Activated T-cell treated with anti-CD3 and anti-CD28 coated beads for 1 hour (primary cell): ENCODE results near the gene PTPRT.

Experiments used
- DNase-seq: peaks from one replicate; pipeline ENCODE4 v3.0.0-alpha.2; 2020; ENCODE audit warnings: low read depth

The PTPRT gene

DNA sequence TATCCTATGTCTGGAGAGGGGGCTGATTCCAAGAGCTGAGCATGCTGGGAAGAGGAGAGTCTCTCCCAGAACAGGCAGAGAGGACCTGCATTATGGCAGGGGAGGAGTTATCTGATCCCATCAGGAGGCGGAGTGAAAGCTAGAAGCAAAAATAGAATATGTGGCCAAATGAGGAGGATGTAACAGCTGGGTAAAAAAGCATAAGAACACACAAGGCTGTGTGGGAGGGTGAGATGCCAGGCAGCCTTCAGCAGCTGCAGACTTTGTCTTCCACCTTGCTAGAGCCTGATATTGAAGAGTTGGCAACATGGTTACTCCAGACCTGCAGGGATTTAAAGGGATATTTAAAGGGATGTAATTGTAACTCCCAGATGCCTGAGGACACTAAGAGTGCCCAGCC, 167.1 kb downstream of the PTPRT start:
- no peak for DNase-seq

DNA sequence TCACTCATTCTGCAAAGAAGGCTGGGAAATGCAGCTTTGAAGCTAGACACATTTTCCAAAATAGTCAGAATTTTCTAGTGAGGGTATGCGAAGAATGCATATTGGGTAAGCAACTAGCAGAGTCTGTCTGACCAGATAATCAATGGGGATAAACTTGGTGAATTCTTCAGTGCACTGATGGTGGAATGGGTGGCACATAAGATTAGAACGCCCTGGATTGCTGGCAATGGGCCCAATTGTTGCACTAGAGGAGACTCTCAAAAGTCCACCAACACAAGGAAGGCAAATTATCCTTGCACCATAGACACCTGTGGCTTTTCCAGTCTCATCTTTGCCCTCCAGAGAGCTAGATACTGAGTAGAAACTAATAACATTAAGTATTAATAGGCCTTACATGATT, 167.6 kb downstream of the PTPRT start:
- DNase-seq: no peak

DNA sequence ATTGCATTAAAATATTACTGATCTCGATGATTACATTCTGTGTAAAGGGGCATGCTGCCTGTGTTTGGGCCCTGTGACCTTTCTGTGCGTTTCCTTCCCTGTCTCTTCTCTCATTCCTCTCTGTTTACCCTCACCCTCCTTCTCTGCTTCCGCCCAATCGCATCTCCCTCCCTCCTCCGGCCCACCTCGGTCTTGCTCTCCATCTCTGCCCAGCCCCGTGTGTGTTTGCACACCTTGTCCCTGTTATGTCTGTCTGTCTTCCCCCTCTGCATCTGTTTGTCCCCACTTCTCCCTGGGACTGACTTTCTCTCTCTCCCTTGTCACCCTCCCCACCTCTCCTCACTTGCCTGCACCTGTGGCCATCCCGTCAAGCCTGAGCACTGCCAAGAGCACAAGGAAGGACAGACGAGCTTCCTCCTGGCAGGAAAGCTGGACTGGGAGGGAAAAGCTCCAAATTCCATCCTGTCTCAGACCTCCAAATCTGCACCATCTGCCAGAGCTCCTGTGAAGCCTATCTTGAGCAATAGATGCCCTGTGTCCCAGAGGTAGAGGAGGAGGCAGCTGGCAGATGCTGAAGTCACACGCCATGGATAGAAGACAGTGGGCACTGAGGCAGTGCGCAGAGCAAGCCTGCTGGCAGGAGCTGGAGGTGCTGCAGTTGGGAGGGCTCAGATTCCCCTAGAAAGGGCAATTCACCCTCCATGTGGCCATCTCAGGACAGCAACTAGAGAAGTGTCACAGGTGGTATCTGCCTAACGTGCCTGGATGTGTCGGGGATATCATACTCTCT, 172.3 kb downstream of the PTPRT start:
- DNase-seq: no peak

DNA sequence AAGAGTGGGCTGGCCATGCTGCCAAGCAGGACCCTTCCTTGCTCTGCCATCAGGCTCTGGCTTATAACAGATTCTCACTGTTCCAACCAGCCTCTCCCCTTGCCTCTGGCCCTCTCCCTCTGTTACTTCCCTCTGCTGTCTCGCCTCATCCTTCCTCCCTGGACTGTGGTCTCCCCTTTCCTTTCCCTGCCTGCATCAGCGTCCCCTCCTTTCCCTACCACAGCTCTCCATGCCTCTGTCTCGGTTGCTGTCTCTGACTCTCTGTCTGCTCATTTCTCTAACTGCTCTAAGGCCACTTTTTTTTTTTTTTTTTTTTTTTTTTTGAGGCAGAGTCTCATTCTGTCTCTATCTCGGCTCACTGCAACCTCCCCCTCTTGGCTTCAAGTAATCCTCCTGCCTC, 173.4 kb downstream of the PTPRT start:
- no peak for DNase-seq

DNA sequence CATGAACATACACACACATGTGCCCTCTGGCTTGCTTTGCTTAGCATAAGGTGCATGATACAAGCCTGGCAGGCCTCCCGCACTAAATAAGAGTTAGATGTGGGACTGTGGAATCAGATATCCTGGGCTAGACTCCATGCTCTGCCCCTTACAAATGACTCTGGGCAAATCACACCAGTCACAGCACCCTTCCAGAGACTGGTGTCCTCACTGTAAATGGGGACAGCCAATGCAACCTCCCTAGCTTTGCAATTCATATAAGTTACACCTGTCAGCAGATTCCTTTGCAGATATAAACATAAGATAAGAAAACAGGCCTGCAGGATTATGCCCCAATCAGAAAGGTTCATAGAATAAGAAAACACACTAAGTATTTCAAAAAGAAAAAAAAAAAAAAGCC, 174.1 kb downstream of the PTPRT start:
- no peak for DNase-seq

DNA sequence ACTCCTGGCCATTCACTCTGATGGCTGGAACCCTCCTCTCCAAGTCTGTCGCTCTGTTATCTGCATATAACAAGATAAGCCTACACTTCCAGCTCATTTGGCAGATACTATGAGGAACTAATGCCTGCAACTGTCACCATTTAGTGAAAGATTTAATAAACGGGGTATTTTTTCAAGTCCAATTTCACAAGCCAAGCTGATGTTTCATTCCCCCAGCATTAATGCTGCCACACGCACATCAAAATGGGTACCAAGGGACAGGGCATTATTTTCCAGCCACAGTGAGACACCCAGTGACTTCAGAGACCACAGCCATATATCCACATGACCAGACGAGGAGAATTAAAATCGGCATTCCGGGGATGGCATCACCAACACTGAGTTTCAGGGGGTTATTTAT, 175.5 kb downstream of the PTPRT start:
- no peak for DNase-seq

DNA sequence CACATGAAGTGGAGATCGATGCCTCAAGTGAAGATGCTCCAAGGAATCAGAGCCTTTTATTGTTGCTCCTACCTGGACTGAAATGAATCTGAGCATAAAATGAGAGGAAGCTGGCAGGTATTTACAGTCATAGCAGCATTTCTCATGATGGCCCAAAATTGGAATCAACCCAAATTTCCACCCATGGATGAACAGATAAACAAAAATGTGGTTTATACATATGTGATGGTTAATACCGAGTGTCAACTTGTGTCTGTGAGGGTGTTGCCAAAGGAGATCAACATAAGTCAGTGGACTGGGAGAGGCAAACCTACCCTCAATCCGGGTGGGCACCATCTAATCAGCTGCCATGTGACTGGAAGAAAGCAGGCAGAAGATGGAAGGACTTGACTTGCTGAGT, 178.2 kb downstream of the PTPRT start:
- DNase-seq: no peak

DNA sequence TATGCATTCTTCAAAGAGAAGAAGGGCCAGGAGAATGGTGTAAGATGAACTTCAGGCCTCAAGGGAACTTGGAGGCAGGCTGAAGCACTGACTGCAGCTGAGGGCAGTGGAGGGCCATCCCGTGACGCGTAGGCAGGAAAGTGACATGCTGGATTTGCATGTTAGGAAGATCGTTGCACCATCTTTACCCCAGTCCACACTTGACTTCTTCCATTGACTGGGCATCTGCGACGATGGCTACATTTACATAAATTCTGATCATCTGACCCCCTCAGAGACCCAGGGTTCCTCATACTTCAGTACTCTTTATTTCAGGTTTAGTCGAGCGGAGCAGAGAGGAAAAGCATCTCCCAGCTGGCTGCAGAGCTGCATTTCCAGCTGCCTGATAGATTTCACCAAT, 180.2 kb downstream of the PTPRT start:
- no peak for DNase-seq

DNA sequence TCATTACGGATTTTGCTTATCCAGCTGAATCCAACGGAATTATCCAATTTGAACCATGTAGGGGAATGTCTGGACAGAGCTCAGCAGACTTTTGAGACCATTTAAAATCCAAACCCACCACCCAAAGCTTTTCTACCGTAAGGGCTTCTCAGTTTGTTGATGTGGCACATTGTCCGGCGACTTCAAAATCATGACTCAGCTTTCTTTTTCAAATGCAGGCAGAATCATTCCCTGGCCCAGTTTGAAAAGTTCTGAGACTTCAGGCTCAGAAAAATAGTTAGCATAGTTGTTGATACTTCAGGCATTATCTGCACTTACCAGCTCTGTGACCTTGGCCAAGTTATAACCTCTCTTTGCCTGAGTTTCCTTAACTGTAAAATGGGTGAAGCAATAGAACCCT, 182.2 kb downstream of the PTPRT start:
- no peak for DNase-seq

DNA sequence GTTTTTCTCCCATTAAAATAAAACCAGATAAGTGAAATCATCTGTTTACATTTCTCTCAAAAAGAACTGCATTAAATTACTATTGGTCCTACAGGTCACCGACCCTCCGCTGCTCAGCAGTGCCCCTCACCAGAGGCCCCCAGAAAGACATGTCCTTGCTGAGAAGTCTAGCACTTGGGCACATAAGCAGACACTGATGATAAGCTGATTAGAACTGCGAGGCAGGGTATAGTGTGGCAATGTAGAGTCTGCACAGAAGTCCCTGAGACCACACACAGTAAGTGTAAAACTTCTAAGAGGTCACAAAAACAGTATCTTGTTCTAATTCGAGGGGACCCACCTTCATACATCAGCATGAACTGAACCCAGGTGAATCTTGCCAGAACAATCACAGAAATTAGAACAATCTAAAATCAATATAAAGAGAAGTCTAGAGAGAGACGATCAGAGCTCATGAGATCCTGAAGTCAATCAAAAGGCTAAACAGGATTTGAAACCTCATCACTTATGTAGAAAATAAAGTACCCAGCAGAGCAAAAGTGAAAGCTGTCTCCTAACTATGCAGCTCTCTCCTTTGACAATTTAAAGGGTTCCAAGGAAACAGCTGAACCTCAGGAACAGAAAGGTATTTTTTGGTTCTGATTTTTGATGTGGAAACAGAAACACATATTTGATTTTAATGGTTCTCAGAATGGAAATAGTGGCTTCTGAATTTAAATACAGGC, 182.9 kb downstream of the PTPRT start:
- no peak for DNase-seq

DNA sequence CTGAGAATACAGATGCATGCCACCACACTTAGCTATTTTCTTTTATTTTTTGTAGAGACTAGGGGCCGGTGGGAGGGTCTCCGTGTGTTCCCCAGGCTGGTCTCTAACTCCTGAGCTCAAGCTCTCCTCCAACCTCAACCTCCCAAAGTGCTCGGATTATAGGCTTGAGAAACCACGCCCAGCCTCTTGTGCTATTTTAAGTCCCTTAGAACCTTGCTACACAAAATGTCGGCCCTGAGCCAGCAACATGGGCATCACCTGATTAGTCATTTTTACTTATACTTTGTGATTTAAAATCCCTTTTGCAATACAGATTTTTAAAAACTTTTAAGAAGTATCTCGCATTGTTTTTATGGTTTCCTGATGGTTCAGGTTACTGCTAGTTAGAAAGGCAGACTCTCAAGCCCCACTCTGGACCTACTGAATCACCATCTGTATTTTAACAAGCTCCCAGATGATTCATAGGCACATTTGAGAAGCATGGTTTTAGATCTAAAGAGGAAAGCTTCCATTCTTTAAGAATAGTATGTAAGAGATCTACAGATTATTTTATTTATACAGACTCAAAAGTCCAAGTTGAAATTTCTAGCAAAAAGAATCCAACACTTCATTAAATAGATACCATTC, 186.3 kb downstream of the PTPRT start:
- DNase-seq: no peak

DNA sequence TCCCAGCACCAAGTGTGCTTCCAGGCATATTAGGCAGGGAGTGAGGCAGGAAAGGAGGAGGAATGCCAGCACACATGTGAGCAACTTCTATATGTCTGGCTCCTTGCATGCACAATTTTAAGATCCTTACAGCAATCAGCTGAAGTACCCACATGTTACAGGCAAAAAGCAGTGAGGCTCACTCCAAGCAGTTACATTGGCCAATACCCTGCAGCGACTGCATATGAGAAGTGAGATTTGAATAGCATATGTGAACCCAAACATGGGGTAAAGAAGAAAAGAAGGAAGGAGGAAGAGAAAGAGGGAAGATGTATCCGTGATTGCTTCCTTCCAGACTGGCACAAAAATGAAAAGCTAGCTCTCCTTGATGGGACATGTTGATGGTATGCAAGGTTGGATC, 193.6 kb downstream of the PTPRT start:
- DNase-seq: no peak

DNA sequence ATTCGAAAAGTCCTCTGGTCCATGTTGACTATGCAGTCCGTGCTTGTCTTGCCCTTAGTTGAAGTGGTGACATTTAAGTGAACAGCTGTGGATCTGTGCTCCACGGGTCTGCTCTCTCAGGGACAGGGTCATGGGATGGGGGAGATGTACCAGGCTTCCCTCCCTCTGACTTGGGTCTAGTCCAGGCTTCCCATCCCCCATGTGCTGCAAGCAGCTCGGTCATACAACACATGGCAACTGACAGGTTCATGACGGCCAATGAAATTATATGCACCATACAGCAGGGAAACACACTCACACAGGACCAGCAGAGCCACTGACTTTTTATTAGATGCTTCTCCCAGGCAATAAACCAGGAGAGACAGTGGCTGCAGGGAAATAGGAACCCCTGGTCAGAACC, 201.4 kb downstream of the PTPRT start:
- DNase-seq: no peak

DNA sequence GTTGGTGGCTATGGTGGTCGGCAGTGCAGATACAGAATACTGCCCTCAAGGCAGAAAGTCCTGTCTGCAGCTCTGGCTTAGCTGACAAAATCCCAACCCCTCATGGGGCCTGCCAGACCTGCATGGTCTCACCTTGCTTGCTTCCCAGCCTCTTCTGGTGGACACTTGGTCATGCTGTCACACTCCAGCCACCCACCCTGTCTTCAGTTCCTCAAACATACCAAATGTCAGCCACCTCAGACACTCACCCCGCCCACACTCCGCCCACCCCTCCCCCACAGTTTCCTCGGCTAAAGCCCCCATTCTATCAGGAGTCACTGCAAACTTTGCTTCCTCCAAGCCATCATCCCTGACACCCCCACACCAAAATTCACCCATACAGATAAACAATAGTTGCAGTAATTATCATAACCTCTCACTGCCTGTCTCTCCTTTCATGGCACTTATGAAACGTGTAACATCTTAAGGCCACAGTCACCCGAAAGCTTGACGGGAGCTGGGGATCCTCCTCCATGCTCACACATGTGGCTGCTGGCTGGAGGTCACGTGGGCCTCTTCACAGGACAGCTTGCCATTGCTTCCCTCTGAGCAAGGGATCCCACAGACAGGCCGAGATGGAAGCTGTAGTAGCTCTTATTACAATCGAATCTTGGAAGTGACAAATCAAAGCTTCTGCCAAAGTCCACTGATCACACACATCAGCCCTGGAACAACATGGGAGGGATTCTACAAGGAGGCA, 202.2 kb downstream of the PTPRT start:
- no peak for DNase-seq

DNA sequence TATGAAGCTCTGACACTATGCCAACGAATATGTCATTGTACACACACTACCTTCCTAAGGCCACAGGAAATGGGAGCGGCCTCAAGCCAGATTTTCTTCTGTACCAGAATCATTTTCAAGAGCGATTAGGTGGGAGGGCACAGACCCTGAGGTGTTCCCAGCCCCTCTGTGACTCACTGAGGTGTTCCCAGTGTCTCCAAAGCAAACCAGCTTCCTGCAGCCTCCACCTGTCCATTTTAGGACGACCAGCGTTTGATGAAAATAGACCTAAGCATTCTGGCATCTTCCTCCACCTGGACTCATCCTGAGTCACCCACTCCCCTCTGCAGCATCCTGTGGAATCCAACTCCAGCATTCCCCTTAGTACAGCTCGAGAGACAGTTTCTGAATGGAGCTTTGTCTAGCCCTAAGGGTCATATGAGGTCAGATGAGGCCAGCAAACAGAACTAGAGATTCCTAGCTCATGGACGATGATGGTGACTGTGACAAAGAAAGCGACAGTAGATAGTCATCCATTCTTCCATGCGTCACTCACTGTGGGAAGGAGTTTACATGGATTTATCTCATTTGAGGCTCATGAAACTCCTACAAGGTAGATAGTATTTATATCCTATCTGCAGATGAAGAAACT, 203.4 kb downstream of the PTPRT start:
- no peak for DNase-seq

DNA sequence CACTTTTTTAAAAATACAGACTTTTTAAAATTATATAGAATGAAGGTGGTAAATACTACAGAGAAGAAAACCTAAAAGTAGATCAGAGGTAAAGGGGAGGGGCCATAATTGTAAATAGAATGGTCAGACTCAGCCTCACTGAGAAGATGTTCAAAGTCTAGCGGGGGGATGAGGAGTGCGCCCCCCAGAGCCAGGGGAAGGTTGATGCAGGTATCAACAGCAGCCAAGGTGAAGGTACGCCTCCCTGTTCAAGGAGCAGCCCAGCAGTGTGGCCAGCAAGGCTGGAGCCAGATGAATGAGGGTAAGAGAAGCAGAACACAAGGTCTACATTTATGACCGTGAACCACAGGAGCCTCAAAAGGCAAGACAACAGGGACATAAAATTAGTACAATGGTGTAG, 204.1 kb downstream of the PTPRT start:
- DNase-seq: no peak

DNA sequence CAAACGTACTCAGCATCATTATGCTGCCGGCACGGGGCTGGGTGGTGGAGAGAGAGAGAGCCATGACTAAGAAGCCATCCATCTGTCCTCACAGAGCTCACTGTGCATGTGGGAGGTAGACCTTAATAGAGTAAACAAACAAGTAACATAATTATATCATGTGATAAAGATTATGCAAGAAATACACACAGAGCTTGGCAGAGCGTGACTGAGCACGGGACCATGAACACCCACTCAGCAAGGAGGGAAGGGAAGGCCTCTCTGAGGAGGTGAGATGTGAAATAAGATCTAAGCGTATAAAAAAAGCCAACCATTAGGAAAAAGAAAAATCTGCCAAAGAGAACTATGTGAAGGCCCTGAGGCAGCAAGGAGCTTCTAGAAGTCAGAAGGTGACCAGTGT, 207.5 kb downstream of the PTPRT start:
- DNase-seq: no peak

DNA sequence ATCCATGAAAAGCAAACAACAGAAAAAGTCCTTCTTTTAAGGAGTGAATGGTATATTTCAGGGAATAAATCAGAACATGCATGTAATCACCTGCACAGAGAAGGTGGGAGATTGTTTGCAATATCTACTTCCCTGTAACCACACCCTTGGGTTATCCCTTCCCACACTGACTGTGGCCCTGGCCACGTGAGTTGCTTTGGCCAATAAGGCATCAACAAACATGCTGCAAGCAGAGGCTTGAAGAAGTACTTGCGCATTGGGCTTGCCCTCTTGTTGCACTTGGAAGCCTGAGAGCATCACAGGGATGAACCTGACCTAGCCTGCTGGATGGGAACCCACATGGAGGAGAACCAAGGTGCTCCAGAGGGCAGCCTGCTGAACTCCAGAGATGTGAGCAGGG, 208.5 kb downstream of the PTPRT start:
- no peak for DNase-seq

DNA sequence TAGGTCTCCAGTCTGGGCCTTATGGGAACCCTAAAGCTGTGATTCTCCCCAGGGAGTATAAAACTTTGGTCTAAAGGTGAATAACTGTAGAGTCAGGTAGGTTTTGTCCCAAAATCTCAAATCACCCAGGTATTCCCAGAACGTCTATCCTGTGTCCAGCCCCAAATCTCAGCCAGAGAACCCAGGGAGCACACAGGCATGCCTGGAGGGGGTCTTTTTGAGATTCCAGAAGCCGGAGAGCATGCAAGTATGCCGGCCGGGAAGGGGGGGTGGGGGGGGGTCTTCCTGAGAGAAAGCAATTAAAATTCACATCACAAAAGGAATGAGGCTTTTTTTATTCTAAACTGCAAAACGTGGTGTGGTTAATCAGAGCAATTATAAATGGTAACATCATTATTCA, 210.0 kb downstream of the PTPRT start:
- DNase-seq: no peak

DNA sequence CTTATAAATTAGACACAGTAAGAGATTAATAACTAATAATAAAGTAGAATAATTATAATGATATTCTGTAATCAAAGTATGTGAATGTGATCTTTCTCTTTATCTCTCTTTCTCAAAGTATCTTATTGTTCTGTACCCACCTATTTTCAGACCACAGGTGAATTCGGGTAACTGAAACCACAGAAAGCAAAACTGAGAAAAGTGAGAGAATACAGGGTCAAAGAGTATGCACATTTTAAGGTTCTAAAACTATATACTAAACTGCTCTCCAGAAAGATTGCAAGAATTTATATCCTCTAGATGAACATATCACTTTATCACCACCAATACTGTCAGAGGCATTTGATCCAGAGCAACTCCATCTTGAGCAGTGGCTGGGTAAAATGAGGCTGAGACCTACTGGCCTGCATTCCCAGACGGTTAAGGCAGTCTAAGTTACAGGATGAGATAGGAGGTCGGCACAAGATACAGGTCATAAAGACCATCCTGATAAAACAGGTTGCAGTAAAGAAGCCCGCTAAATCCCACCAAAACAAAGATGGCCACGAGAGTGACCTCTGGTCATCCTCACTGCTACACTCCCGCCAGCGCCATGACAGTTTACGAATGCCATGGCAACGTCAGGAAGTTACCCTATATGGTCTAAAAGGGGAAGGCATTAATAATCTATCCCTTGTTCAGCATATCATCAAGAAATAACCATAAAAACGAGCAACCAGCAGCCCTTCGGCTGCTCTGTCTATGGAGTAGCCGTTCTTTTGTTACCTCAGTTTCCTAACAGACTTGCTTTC, 211.3 kb downstream of the PTPRT start:
- no peak for DNase-seq

DNA sequence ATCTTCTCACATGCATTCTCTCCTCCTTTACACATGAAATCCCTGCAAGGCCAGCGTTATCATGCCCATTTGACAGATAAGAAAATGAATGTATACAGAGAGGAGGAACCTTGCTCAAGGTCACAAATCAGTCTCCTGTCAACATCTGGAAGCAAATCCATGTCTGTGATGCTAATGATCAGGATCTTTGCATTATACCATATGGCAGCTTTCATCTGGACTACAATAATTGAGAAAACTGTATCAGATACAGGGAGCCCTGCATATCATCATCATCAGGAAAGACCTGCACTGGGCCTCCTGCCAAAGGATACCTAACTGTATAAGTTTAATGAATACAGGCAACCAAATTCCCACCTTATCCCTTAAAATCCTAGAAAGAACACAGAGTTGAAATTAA, 213.7 kb downstream of the PTPRT start:
- DNase-seq: no peak
